ENCODE data around the gene GAGE12D.
"Not testable (repeated sequence)": the region's sequence is repeated elsewhere in the genome, so short reads cannot be mapped to it uniquely, and the experiment has no call there.

DNA sequence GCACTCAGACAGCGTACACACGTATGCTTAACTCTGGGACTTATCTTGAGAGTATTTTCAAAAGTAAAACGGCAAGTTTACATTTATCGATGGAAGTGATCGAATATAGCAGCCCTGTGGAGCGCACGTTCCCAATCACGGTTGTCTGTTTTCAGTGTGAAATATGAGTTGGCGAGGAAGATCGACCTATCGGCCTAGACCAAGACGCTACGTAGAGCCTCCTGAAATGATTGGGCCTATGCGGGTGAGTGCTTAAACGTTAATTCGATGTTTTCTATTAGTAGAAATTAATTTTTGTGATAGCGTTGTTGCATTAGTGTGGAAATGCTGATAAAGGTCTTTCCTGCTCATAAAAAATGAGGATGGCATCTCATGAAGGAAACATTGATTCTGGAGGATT lies 49.0 kb downstream of the GAGE12D start:
- not testable (repeated sequence) for TF ChIP-seq SUZ12 (IDR thresholded peaks at IDR 0.05); HDGF (IDR thresholded peaks at IDR 0.05; ENCODE audit: borderline replicate concordance); FOXM1 (IDR thresholded peaks at IDR 0.05; ENCODE audit: borderline replicate concordance); ELF4 (IDR thresholded peaks at IDR 0.05); BHLHE40 (IDR thresholded peaks at IDR 0.05; ENCODE audit: borderline replicate concordance)
- TF ChIP-seq, protein P1, sequence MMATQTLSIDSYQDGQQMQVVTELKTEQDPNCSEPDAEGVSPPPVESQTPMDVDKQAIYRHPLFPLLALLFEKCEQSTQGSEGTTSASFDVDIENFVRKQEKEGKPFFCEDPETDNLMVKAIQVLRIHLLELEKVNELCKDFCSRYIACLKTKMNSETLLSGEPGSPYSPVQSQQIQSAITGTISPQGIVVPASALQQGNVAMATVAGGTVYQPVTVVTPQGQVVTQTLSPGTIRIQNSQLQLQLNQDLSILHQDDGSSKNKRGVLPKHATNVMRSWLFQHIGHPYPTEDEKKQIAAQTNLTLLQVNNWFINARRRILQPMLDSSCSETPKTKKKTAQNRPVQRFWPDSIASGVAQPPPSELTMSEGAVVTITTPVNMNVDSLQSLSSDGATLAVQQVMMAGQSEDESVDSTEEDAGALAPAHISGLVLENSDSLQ (IDR thresholded peaks at IDR 0.05), result not testable (repeated sequence)
